OCI-LY7 (cell line): ENCODE results near the gene TXNDC15. TPM values are rescaled to one million over a fixed set of nuclear protein-coding genes. Genes with fewer than 3 reads are reported as not detected.
"Not testable (repeated sequence)": the region's sequence is repeated elsewhere in the genome, so short reads cannot be mapped to it uniquely, and the experiment has no call there.

Experiments used
- BruUV-seq: library from RNA; stranded (reverse); fragments of 400-500 nt; replicated peaks from 2 replicates; lab custom pipeline; 2021; lab: Mats Ljungman, UMichigan
- CTCF ChIA-PET: fragments of 300-600 bp; sonication (Branson Sonifier 250); formaldehyde crosslinking; loops from one replicate; lab custom pipeline; 2022; ENCODE audit warnings: antibody characterized with exemption; ENCODE audit not compliant: unreplicated experiment; lab: Charles Lee
- POLR2A ChIA-PET: fragments of 300-600 bp; sonication (Branson Sonifier 250); formaldehyde crosslinking; loops from one replicate; lab custom pipeline; 2022; ENCODE audit warnings: antibody characterized with exemption; lab: Charles Lee
- DNase-seq: peaks from one replicate; pipeline ENCODE4 v3.0.0-alpha.2; 2015; ENCODE audit warnings: low spot score
- H2AFZ ChIP-seq: fragments of 200-600 bp; sonication (generic), shearing (Covaris generic); 2 replicates; pipeline ENCODE4 v1.6.1; 2014; ENCODE audit warnings: mild to moderate bottlenecking, antibody characterized with exemption, low read length, moderate library complexity
- H3K27ac ChIP-seq: fragments of 200-600 bp; sonication (generic); 2 replicates; pipeline ENCODE4 v1.5.1; 2014; ENCODE audit warnings: mixed run types, low read depth, mild to moderate bottlenecking, moderate library complexity, low read length, inconsistent platforms; ENCODE audit not compliant: poor library complexity, severe bottlenecking
- H3K36me3 ChIP-seq: fragments of 200-600 bp; sonication (generic); 2 replicates; pipeline ENCODE4 v1.6.1; 2014; ENCODE audit warnings: mild to moderate bottlenecking, antibody characterized with exemption, low read length, moderate library complexity, mixed read lengths; ENCODE audit not compliant: insufficient read depth
- H3K4me1 ChIP-seq: fragments of 200-600 bp; sonication (generic); 2 replicates; pipeline ENCODE4 v1.5.1; 2014; ENCODE audit warnings: mild to moderate bottlenecking, low read length; ENCODE audit not compliant: insufficient read depth, poor library complexity, severe bottlenecking
- H3K4me2 ChIP-seq: fragments of 200-600 bp; sonication (generic); 2 replicates; pipeline ENCODE4 v1.6.1; 2014; ENCODE audit warnings: mild to moderate bottlenecking, low read length
- H3K4me3 ChIP-seq: fragments of 200-600 bp; sonication (generic); 2 replicates; pipeline ENCODE4 v1.5.1; 2014; ENCODE audit warnings: mild to moderate bottlenecking, low read depth, low read length; ENCODE audit not compliant: poor library complexity, severe bottlenecking
- H3K79me2 ChIP-seq: fragments of 200-600 bp; sonication (generic); 2 replicates; pipeline ENCODE4 v1.6.1; 2016; ENCODE audit warnings: low read depth, mild to moderate bottlenecking, low read length, moderate library complexity, mixed read lengths; ENCODE audit not compliant: insufficient read depth
- H3K9me2 ChIP-seq: fragments of 200-600 bp; sonication (generic); 2 replicates; pipeline ENCODE4 v1.6.1; 2016; ENCODE audit warnings: mild to moderate bottlenecking, low read length, mixed read lengths; ENCODE audit not compliant: insufficient read depth
- H3K9me3 ChIP-seq: fragments of 200-600 bp; sonication (generic); 2 replicates; pipeline ENCODE4 v1.6.1; 2014; ENCODE audit warnings: mild to moderate bottlenecking, mixed run types, low read length, mixed read lengths
- H4K20me1 ChIP-seq: fragments of 200-600 bp; sonication (generic); 2 replicates; pipeline ENCODE4 v1.6.1; 2014; ENCODE audit warnings: mild to moderate bottlenecking, antibody characterized with exemption, low read length, moderate library complexity, mixed read lengths; ENCODE audit not compliant: insufficient read depth
- EZH2phosphoT487 ChIP-seq: fragments of 200-600 bp; sonication (generic); IDR thresholded peaks from 2 replicates; pipeline ENCODE4 v1.6.1; 2018; ENCODE audit warnings: low read depth, borderline replicate concordance, mild to moderate bottlenecking, mixed run types, antibody characterized with exemption, low read length, moderate library complexity, mixed read lengths
- intact Hi-C: fragments of 100-400 bp; cut with micrococcal nuclease; formaldehyde crosslinking; loops from one replicate; pipeline ENCODE4 v1.10.0; 2022; ENCODE audit not compliant: unreplicated experiment
- total RNA-seq, 2 experiments: library from RNA; depleted of rRNA in 1 of 2; stranded (reverse); fragments of >200 nt in 1 of 2; shearing (Covaris generic) in 1 of 2; gene quantifications; 2 replicates each; pipeline ENCODE4 v1.2.3, GENCODE V29; 2014 to 2022
- TF ChIP-seq, protein P1 (sequence below): fragments of 200-600 bp; sonication (generic); conservative IDR thresholded peaks from 2 replicates; pipeline ENCODE4 v1.5.1; 2014; ENCODE audit warnings: mild to moderate bottlenecking, antibody characterized with exemption, low read length, moderate library complexity, mixed read lengths

TXNDC15 gene
- total RNA-seq, 2 experiments from 2014 or later = 20.6 to 31.1 TPM

DNA sequence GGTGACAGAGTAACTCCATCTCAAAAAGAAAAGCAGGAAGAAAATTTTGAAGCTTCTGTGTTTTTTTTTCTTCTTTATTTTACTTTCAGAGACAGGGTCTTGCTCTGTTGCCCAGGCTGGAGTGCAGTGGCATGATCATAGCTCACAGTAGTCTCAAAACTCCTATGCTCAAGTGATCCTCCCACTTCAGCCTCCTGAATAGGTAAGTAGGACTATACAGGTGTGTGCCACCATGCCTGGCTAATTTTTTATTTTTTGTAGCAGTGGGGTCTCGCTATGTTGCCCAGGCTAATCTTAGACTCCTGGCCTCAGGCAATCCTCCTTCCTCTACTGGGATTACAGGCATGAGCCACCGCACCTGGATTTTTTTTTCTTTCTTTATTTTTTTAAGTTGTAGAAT, 38.5 kb upstream of the TXNDC15 start:
- Histone ChIP-seq H3K9me3 (no peaks in the 10 kb centered on the region), H3K27ac (no peak overlapping the region), H3K4me3 (no peak overlapping the region), H3K4me2 (no peak overlapping the region), H3K4me1 (no peaks in the 10 kb centered on the region), H3K36me3 (peaks cover 86% of the 10 kb centered on the region), H3K79me2 (no peaks in the 10 kb centered on the region), H3K9me2 (no peaks in the 10 kb centered on the region), H4K20me1 (no peaks in the 10 kb centered on the region), H2AFZ (no peak overlapping the region)
- BruUV-seq = no TSS peak
- ChIA-PET POLR2A (interaction anchor here (0.7 kb wide), 2 partner anchors 27 to 369 kb away, joined by 3 to 6 read pairs; no protein-coding TSS in a partner anchor), CTCF (no interaction called here)
- TF ChIP-seq, protein P1, sequence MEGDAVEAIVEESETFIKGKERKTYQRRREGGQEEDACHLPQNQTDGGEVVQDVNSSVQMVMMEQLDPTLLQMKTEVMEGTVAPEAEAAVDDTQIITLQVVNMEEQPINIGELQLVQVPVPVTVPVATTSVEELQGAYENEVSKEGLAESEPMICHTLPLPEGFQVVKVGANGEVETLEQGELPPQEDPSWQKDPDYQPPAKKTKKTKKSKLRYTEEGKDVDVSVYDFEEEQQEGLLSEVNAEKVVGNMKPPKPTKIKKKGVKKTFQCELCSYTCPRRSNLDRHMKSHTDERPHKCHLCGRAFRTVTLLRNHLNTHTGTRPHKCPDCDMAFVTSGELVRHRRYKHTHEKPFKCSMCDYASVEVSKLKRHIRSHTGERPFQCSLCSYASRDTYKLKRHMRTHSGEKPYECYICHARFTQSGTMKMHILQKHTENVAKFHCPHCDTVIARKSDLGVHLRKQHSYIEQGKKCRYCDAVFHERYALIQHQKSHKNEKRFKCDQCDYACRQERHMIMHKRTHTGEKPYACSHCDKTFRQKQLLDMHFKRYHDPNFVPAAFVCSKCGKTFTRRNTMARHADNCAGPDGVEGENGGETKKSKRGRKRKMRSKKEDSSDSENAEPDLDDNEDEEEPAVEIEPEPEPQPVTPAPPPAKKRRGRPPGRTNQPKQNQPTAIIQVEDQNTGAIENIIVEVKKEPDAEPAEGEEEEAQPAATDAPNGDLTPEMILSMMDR = no peak
- TF ChIP-seq EZH2phosphoT487 = no peak
- intact Hi-C loops = no loop called here
- no peak for DNase-seq

DNA sequence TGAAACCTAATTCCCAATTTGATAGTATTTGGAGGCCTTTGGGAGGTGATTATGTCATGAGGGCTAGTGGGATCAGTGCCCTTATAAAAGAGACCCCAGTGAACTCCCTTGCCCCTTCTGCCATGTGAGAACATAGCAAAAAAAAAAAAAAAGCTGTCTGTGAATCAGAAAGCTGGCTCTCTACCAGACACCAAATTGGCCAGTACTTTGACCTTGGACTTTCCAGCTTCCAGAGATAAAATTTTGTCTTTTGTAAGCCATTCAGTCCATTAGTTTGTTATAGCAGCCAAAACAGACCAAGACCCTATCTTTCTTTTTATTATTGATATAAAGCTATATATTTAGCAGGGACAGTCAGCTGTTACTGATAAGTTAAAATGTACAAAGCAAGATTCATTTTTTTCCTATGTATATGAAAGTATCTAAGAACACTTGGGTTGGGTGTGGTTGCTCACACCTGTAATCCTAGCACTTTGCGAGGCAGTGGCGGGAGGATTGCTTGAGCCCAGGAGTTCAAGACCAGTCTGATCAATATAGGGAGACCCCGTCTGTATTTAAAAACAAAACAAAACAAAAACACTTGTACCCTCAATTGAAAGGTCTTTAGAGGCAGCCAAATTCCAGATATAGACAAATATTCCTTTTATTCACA, 36.5 kb upstream of the TXNDC15 start:
- Histone ChIP-seq H3K79me2 (no peaks in the 10 kb centered on the region), H4K20me1 (no peaks in the 10 kb centered on the region), H3K9me3 (no peaks in the 10 kb centered on the region), H3K4me2 (no peak overlapping the region), H3K36me3 (peaks cover 87% of the 10 kb centered on the region), H3K4me1 (no peaks in the 10 kb centered on the region), H3K9me2 (no peaks in the 10 kb centered on the region), H3K27ac (no peak overlapping the region), H3K4me3 (no peak overlapping the region), H2AFZ (no peak overlapping the region)
- TF ChIP-seq, protein P1 = no peak
- no peak for TF ChIP-seq EZH2phosphoT487
- intact Hi-C loops = no loop called here
- no TSS peak for BruUV-seq
- ChIA-PET POLR2A (interaction anchor here (0.6 to 0.7 kb wide), 2 partner anchors 111 to 145 kb away, joined by 3 to 5 read pairs; no protein-coding TSS in a partner anchor), CTCF (no interaction called here)
- no peak for DNase-seq

DNA sequence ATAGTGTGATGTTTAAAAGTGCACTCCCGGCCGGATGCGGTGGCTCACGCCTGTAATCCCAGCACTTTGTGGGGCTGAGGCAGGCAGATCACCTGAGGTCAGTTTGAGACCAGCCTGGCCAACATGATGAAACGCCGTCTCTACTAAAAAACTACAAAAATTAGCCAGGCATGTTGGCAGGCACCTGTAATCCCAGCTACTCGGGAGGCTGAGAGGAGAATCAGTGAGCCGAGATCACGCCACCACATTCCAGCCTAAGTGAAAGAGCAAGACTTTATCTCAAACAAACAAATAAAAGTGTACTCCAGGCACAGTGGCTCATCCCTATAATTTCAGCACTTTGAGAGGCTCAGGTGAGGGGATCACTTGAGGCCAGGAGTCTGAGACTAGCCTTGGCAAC, 35.8 kb upstream of the TXNDC15 start:
- BruUV-seq, H3K27ac ChIP-seq, H3K4me3 ChIP-seq, H3K79me2 ChIP-seq, intact Hi-C loops, H3K4me2 ChIP-seq, H3K9me2 ChIP-seq, DNase-seq, H4K20me1 ChIP-seq, H3K9me3 ChIP-seq, H3K4me1 ChIP-seq, CTCF ChIA-PET, H2AFZ ChIP-seq: not testable (repeated sequence)
- H3K36me3 ChIP-seq = peaks cover 80% of the 10 kb centered on the region
- POLR2A ChIA-PET = interaction anchor here (0.6 kb wide), 1 partner anchor 145 kb away, joined by 3 read pairs; no protein-coding TSS in a partner anchor
